Fibroblast of mammary gland (primary cell): ENCODE results near the gene PALLD.
A peak's percentile ranks its signal among the peaks of the same experiment; 100 is the strongest.

ENCODE experiments used
- DNase-seq: peaks from one replicate; pipeline ENCODE4 v3.0.0-alpha.2; 2010; ENCODE audit warnings: low read depth
- H3K4me3 ChIP-seq: 2 replicates; pipeline ENCODE4 v1.5.1; 2011; ENCODE audit warnings: low read depth, mild to moderate bottlenecking, low read length, moderate library complexity; ENCODE audit not compliant: control insufficient read depth
- CTCF ChIP-seq: conservative IDR thresholded peaks from 2 replicates; pipeline ENCODE4 v1.5.1; 2011; ENCODE audit warnings: low read depth, low read length, inconsistent platforms; ENCODE audit not compliant: control insufficient read depth, insufficient read depth

PALLD gene

GRCh38 chr4:168917138-168917779 is 420.4 kb downstream of the PALLD start:
- DNase-seq: peak; percentile 71
- H3K4me3 ChIP-seq: no peak overlapping the region
- TF ChIP-seq CTCF: peak; percentile 55

GRCh38 chr4:168919706-168920324 is 423.0 kb downstream of the PALLD start:
- no peak for TF ChIP-seq CTCF
- no peak for DNase-seq
- no peak overlapping the region for H3K4me3 ChIP-seq

GRCh38 chr4:168920441-168921065 is 423.7 kb downstream of the PALLD start:
- no peak overlapping the region for H3K4me3 ChIP-seq
- DNase-seq: no peak
- TF ChIP-seq CTCF: no peak

GRCh38 chr4:168923526-168924194 is 426.8 kb downstream of the PALLD start:
- DNase-seq: peak; percentile 86
- no peak overlapping the region for H3K4me3 ChIP-seq
- peak; percentile 86 for TF ChIP-seq CTCF

GRCh38 chr4:168924667-168925066 is 427.8 kb downstream of the PALLD start:
- no peak for DNase-seq
- no peak for TF ChIP-seq CTCF
- no peak overlapping the region for H3K4me3 ChIP-seq

GRCh38 chr4:168925789-168926490 is 429.1 kb downstream of the PALLD start:
- no peak for TF ChIP-seq CTCF
- no peak overlapping the region for H3K4me3 ChIP-seq
- DNase-seq: no peak
